ENCODE measurements around the gene PRKN. TPM values are rescaled to one million over a fixed set of nuclear protein-coding genes. Genes with fewer than 3 reads are reported as not detected.

Gene PRKN
- total and polyA plus RNA-seq, 2 donors (not counting 1 experiment from before 2014, with no cell fraction given): 0.43 to 4.6 TPM

DNA sequence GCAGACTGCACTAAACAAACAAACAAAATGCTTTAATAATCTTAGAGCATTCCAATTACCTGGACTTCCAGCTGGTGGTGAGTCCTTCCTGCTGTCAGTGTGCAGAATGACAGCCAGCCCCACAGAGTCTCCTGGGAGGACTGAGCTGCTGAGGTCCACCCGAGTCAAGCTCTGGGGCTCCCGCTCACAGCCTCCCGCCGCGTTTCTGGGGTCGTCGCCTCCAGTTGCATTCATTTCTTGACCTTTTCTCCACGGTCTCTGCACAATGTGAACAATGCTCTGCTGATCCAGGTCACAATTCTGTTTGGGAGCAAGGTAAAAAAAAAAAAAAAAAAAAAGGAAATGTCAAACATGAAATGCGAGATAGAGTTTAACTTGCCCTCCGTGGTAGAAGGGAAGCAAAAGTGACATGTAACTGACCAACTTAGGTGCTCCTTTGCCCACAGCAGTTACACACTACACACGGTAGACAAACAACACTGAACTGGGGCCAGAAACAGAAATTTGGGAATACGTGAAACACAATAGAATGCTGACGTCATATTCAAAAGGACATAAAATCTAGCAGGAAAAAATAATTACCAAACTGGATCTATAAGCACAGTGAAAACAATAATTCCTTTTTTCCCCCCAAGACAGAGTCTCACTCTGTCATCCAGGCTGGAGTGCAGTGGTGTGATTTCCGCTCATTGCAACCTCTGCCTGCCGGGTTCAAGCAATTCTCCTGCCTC, 464.9 kb downstream of the PRKN start:
- Histone ChIP-seq H2AFZ (ENCODE audit: low read length) (no peak overlapping the region), H3K27ac (ENCODE audit: insufficient read depth, low read length) (no peak overlapping the region), H3K9ac (ENCODE audit: insufficient read depth, low read length) (no peak overlapping the region), H3K4me1 (ENCODE audit: control insufficient read depth, extremely low read depth, insufficient read depth, low read length) (no peaks in the 10 kb centered on the region), H4K20me1 (ENCODE audit: control insufficient read depth, extremely low read depth, insufficient read depth, low read length) (no peaks in the 10 kb centered on the region), H3K36me3 (ENCODE audit: control insufficient read depth, insufficient read depth, low read length) (no peaks in the 10 kb centered on the region), H3K27me3 (ENCODE audit: control insufficient read depth, insufficient read depth, low read length) (no peaks in the 10 kb centered on the region), H3K4me3 (replicated peaks in 1 of 4; ENCODE audit: control extremely low read depth in 1 of 4, insufficient read depth in 1 of 4, low read depth in 3 of 4, low read length in 4 of 4) (no peak overlapping the region), H3K4me2 (ENCODE audit: extremely low read depth, insufficient read depth, low read length) (no peak overlapping the region), H3K79me2 (ENCODE audit: control insufficient read depth, insufficient read depth, low read length) (no peaks in the 10 kb centered on the region), H3K9me3 (ENCODE audit: control insufficient read depth, insufficient read depth, low read depth, low read length) (no peaks in the 10 kb centered on the region)
- no peak for DNase-seq (ENCODE audit: low read depth in 2 of 2)
- TF ChIP-seq EZH2 (IDR thresholded peaks at IDR 0.05; ENCODE audit: low read length, missing control alignments): no peak
- TF ChIP-seq, protein P1, sequence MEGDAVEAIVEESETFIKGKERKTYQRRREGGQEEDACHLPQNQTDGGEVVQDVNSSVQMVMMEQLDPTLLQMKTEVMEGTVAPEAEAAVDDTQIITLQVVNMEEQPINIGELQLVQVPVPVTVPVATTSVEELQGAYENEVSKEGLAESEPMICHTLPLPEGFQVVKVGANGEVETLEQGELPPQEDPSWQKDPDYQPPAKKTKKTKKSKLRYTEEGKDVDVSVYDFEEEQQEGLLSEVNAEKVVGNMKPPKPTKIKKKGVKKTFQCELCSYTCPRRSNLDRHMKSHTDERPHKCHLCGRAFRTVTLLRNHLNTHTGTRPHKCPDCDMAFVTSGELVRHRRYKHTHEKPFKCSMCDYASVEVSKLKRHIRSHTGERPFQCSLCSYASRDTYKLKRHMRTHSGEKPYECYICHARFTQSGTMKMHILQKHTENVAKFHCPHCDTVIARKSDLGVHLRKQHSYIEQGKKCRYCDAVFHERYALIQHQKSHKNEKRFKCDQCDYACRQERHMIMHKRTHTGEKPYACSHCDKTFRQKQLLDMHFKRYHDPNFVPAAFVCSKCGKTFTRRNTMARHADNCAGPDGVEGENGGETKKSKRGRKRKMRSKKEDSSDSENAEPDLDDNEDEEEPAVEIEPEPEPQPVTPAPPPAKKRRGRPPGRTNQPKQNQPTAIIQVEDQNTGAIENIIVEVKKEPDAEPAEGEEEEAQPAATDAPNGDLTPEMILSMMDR (conservative IDR thresholded peaks at IDR 0.05 in 1 of 2, IDR thresholded peaks at IDR 0.05 in 1 of 2; ENCODE audit: low read depth in 1 of 2, low read length in 2 of 2): no peak

GRCh38 chr6:162261598-162261997, 466.0 kb downstream of the PRKN start:
- Histone ChIP-seq H3K9me3 (ENCODE audit: control insufficient read depth, insufficient read depth, low read depth, low read length) (no peaks in the 10 kb centered on the region), H3K27me3 (ENCODE audit: control insufficient read depth, insufficient read depth, low read length) (no peaks in the 10 kb centered on the region), H3K36me3 (ENCODE audit: control insufficient read depth, insufficient read depth, low read length) (no peaks in the 10 kb centered on the region), H3K9ac (ENCODE audit: insufficient read depth, low read length) (no peak overlapping the region), H3K4me1 (ENCODE audit: control insufficient read depth, extremely low read depth, insufficient read depth, low read length) (no peaks in the 10 kb centered on the region), H3K27ac (ENCODE audit: insufficient read depth, low read length) (no peak overlapping the region), H3K4me3 (replicated peaks in 1 of 4; ENCODE audit: control extremely low read depth in 1 of 4, insufficient read depth in 1 of 4, low read depth in 3 of 4, low read length in 4 of 4) (no peak overlapping the region), H2AFZ (ENCODE audit: low read length) (no peak overlapping the region), H3K4me2 (ENCODE audit: extremely low read depth, insufficient read depth, low read length) (no peak overlapping the region), H4K20me1 (ENCODE audit: control insufficient read depth, extremely low read depth, insufficient read depth, low read length) (no peaks in the 10 kb centered on the region), H3K79me2 (ENCODE audit: control insufficient read depth, insufficient read depth, low read length) (no peaks in the 10 kb centered on the region)
- TF ChIP-seq EZH2 (IDR thresholded peaks at IDR 0.05; ENCODE audit: low read length, missing control alignments): no peak
- TF ChIP-seq, protein P1 (conservative IDR thresholded peaks at IDR 0.05 in 1 of 2, IDR thresholded peaks at IDR 0.05 in 1 of 2; ENCODE audit: low read depth in 1 of 2, low read length in 2 of 2): no peak
- no peak for DNase-seq (ENCODE audit: low read depth in 2 of 2)

GRCh38 chr6:162260027-162260426, 467.5 kb downstream of the PRKN start:
- H4K20me1 ChIP-seq (ENCODE audit: control insufficient read depth, extremely low read depth, insufficient read depth, low read length): no peaks in the 10 kb centered on the region
- no peak overlapping the region for H3K27ac ChIP-seq (ENCODE audit: insufficient read depth, low read length)
- no peaks in the 10 kb centered on the region for H3K79me2 ChIP-seq (ENCODE audit: control insufficient read depth, insufficient read depth, low read length)
- H3K27me3 ChIP-seq (ENCODE audit: control insufficient read depth, insufficient read depth, low read length): no peaks in the 10 kb centered on the region
- H3K4me2 ChIP-seq (ENCODE audit: extremely low read depth, insufficient read depth, low read length): no peak overlapping the region
- H3K9ac ChIP-seq (ENCODE audit: insufficient read depth, low read length): no peak overlapping the region
- TF ChIP-seq, protein P1 (conservative IDR thresholded peaks at IDR 0.05 in 1 of 2, IDR thresholded peaks at IDR 0.05 in 1 of 2; ENCODE audit: low read depth in 1 of 2, low read length in 2 of 2): no peak
- TF ChIP-seq EZH2 (IDR thresholded peaks at IDR 0.05; ENCODE audit: low read length, missing control alignments): no peak
- H2AFZ ChIP-seq (ENCODE audit: low read length): no peak overlapping the region
- no peaks in the 10 kb centered on the region for H3K4me1 ChIP-seq (ENCODE audit: control insufficient read depth, extremely low read depth, insufficient read depth, low read length)
- H3K4me3 ChIP-seq (replicated peaks in 1 of 4; ENCODE audit: control extremely low read depth in 1 of 4, insufficient read depth in 1 of 4, low read depth in 3 of 4, low read length in 4 of 4): no peak overlapping the region
- no peak for DNase-seq (ENCODE audit: low read depth in 2 of 2)
- no peaks in the 10 kb centered on the region for H3K36me3 ChIP-seq (ENCODE audit: control insufficient read depth, insufficient read depth, low read length)
- no peaks in the 10 kb centered on the region for H3K9me3 ChIP-seq (ENCODE audit: control insufficient read depth, insufficient read depth, low read depth, low read length)

Data from fibroblast of lung (primary cell).